DND-41 (cell line): ENCODE results near the gene LRRC46.
A peak's percentile ranks its signal among the peaks of the same experiment; 100 is the strongest.

Experiments used
- ATAC-seq: fragments of 200-7000 bp; cut with Tn5 transposase; 3 replicates; pipeline ENCODE4 v1.9.1; 2021; ENCODE audit warnings: low read depth; ENCODE audit not compliant: insufficient read depth
- DNase-seq: peaks from one replicate; pipeline ENCODE4 v3.0.0-alpha.2; 2020
- H2AFZ ChIP-seq: 2 replicates; pipeline ENCODE4 v1.6.0; 2012; ENCODE audit warnings: low read depth, low read length
- H3K27ac ChIP-seq: 2 replicates; pipeline ENCODE4 v1.5.1; 2012; ENCODE audit warnings: low read length, inconsistent platforms
- H3K27me3 ChIP-seq: fragments of 200-600 bp; sonication (generic); 2 replicates; pipeline ENCODE4 v1.6.0; 2012; ENCODE audit warnings: low read length, mild to moderate bottlenecking, inconsistent platforms; ENCODE audit not compliant: insufficient read depth, poor library complexity
- H3K36me3 ChIP-seq: 2 replicates; pipeline ENCODE4 v1.5.1; 2012; ENCODE audit warnings: low read length, inconsistent platforms; ENCODE audit not compliant: insufficient read depth
- H3K4me1 ChIP-seq: 2 replicates; pipeline ENCODE4 v1.5.1; 2012; ENCODE audit warnings: mild to moderate bottlenecking, low read length; ENCODE audit not compliant: insufficient read depth
- H3K4me2 ChIP-seq: 2 replicates; pipeline ENCODE4 v1.6.0; 2012; ENCODE audit warnings: mild to moderate bottlenecking, moderate library complexity, low read length, inconsistent platforms; ENCODE audit not compliant: insufficient read depth
- H3K4me3 ChIP-seq, 2 experiments: fragments of 200-600 bp in 1 of 2; shearing (Covaris generic) in 1 of 2; 2 replicates each; pipeline ENCODE4 v1.5.1; 2012 to 2016; ENCODE audit warnings: inconsistent platforms in 2 of 2, low read length in 2 of 2, mild to moderate bottlenecking in 2 of 2, low read depth in 1 of 2, moderate library complexity in 1 of 2
- H3K79me2 ChIP-seq: 2 replicates; pipeline ENCODE4 v1.6.0; 2012; ENCODE audit warnings: low read length, inconsistent platforms; ENCODE audit not compliant: insufficient read depth
- H3K9ac ChIP-seq: 2 replicates; pipeline ENCODE4 v1.6.0; 2012; ENCODE audit warnings: low read depth, mild to moderate bottlenecking, inconsistent platforms, low read length, moderate library complexity
- H3K9me3 ChIP-seq: 2 replicates; pipeline ENCODE4 v1.5.1; 2012; ENCODE audit warnings: low read length, moderate library complexity, mild to moderate bottlenecking, inconsistent platforms; ENCODE audit not compliant: insufficient read depth, severe bottlenecking
- H4K20me1 ChIP-seq: 2 replicates; pipeline ENCODE4 v1.6.0; 2012; ENCODE audit warnings: low read length; ENCODE audit not compliant: insufficient read depth
- CTCF ChIP-seq: IDR thresholded peaks from 2 replicates; pipeline ENCODE4 v1.5.1; 2012; ENCODE audit warnings: borderline replicate concordance, low read length, moderate library complexity, mild to moderate bottlenecking; ENCODE audit not compliant: poor library complexity, severe bottlenecking; ENCODE audit errors: extremely low read depth
- EZH2 ChIP-seq: IDR thresholded peaks from 3 replicates; pipeline ENCODE4 v1.6.1; 2012; ENCODE audit warnings: borderline replicate concordance, low read depth, mild to moderate bottlenecking, moderate library complexity, low read length, inconsistent platforms; ENCODE audit not compliant: severe bottlenecking

The LRRC46 gene

DNA sequence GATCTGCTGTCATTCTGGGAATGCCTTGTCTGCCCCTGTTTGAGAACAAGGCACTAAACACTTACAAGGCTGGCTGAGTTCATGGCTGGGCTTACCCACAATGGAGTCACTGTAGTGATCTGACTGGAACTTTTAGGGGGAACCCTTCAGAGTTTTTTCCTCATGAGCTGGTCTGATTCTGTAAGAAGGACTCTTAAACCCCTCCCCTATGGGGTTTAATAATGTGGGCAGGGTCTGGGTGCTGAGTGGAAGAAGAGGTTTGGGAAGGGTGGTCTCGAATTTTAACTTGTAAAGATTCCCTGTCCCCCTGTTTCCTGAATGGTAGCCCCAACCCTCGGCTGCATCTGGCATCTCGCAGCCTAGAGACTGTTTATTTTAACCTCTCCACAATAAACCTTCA, 40.4 kb upstream of the LRRC46 start:
- H3K4me1 ChIP-seq, result no peaks in the 10 kb centered on the region
- no peaks in the 10 kb centered on the region for H3K79me2 ChIP-seq
- H3K9me3 ChIP-seq, result no peaks in the 10 kb centered on the region
- H3K9ac ChIP-seq, result no peak overlapping the region
- peaks cover 10% of the 10 kb centered on the region for H3K27me3 ChIP-seq
- TF ChIP-seq CTCF (no peak), EZH2 (no peak)
- H3K27ac ChIP-seq, result no peak overlapping the region
- H3K36me3 ChIP-seq, result no peaks in the 10 kb centered on the region
- no peaks in the 10 kb centered on the region for H4K20me1 ChIP-seq
- H2AFZ ChIP-seq, result no peak overlapping the region
- H3K4me2 ChIP-seq, result no peak overlapping the region
- no peak overlapping the region for H3K4me3 ChIP-seq
- no peak for ATAC-seq
- DNase-seq, result no peak

DNA sequence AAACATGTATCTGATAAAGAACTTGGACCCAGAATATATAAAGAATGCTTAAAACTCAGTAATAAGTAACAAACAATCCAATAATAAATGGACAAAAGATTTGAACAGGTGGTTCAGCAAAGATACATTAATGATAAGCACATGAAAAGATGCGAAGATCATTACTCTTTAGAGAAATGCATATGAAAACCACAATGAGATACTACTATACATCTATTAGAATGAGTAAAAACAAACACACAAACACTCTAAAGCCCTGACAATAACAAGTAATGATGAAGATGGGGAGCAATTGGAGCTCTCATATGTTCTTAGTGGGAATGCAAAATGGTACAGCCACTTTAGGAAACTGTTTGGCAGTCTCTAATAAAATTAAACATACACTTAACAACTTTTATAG, 39.0 kb upstream of the LRRC46 start:
- TF ChIP-seq EZH2, result no peak
- no peak for TF ChIP-seq CTCF
- Histone ChIP-seq H3K4me3 (no peak overlapping the region), H3K36me3 (no peaks in the 10 kb centered on the region), H3K4me2 (no peak overlapping the region), H2AFZ (no peak overlapping the region), H3K79me2 (no peaks in the 10 kb centered on the region), H3K27ac (no peak overlapping the region), H3K9ac (no peak overlapping the region), H3K4me1 (no peaks in the 10 kb centered on the region), H3K9me3 (no peaks in the 10 kb centered on the region), H4K20me1 (no peaks in the 10 kb centered on the region), H3K27me3 (peaks cover 10% of the 10 kb centered on the region)
- DNase-seq, result no peak
- ATAC-seq, result no peak

DNA sequence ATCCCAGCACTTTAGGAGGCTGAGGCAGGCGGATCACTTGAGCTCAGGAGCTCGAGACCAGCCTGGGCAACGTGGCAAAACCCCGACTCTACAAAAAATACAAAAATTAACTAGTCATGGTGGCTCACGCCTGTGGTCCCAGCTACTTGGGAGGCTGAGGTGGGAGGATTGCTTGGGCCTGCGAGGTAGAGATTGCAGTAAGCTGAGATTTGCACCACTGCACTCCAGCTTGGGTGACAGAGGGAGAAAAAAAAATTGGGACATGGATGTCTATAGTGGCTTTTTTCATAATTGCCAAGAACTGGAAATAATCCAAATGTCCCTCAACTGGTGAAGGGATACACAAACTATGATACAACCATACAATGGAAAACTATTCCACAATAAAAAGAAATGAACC, 38.5 kb upstream of the LRRC46 start:
- no peak for ATAC-seq
- Histone ChIP-seq H4K20me1 (no peaks in the 10 kb centered on the region), H3K4me1 (no peaks in the 10 kb centered on the region), H3K36me3 (no peaks in the 10 kb centered on the region), H3K9me3 (no peaks in the 10 kb centered on the region), H3K4me2 (no peak overlapping the region), H3K79me2 (no peaks in the 10 kb centered on the region), H3K27me3 (peaks cover 10% of the 10 kb centered on the region), H3K27ac (no peak overlapping the region), H2AFZ (no peak overlapping the region), H3K9ac (no peak overlapping the region), H3K4me3 (no peak overlapping the region)
- DNase-seq, result no peak
- TF ChIP-seq CTCF, result no peak

- Histone ChIP-seq H3K27ac (no peak overlapping the region), H3K36me3 (no peaks in the 10 kb centered on the region), H4K20me1 (peaks cover 4% of the 10 kb centered on the region; the same call in 1 of the 2 replicates), H2AFZ (no peak overlapping the region), H3K4me1 (no peaks in the 10 kb centered on the region), H3K9ac (no peak overlapping the region), H3K27me3 (peaks cover 10% of the 10 kb centered on the region), H3K4me2 (no peak overlapping the region), H3K4me3 (no peak overlapping the region), H3K79me2 (no peaks in the 10 kb centered on the region), H3K9me3 (no peaks in the 10 kb centered on the region)
- DNase-seq (peak; percentile 17), ATAC-seq (no peak)
- TF ChIP-seq CTCF (no peak), EZH2 (no peak)
Measured at GRCh38 chr17:47797797-47798196, 33.7 kb upstream of the LRRC46 start.
